Right hindlimb (tissue), 1 donor: Measurements from ENCODE around the gene SYP.

Experiments used
- DNase-seq: peaks from one replicate; pipeline ENCODE4 v3.0.0-alpha.2; 2018

SYP gene

DNA sequence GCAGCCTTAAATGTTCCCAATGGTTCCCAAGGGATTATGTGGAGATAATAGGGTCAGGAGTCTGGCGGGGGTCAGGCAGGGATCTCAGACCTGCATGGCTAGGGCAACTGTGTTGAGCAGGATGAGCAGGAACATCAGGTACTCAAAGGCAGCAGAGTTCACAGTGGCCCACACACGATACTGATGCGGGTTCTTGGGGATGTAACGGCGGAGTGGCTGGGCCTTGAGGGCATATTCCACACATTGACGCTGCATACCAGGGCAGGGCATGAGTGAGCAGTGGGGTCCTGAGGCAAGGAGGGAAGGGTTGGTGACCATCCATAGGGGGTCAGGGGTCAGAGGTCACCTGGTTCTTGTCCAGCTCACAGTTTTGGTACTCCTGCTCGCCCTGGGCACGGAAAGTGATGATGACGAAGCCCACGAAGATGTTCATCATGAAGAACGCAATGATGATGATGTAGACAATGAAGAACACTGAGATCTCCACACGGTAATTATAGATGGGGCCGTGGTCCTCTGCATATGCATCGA lies 15.1 kb upstream of the SYP start:
- no peak for DNase-seq

DNA sequence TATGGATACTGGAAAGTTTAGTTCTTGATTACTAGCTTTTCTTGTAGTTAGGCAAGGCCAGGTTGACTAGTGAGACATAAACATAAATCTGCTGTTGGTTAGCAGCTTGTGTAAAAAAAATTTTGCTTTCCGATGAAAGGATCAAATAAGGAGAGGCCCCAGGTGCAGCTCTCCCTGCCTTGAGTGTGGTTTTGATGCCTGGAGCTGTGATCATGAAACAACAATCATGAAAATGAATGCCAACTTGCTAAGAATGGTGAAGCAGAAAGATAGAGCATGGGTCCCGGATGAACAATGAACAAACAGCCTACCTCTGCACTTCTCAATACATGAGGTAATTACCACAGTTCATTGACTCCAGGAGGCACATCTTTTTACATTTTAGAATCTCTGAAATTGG lies 14.4 kb upstream of the SYP start:
- no peak for DNase-seq

DNA sequence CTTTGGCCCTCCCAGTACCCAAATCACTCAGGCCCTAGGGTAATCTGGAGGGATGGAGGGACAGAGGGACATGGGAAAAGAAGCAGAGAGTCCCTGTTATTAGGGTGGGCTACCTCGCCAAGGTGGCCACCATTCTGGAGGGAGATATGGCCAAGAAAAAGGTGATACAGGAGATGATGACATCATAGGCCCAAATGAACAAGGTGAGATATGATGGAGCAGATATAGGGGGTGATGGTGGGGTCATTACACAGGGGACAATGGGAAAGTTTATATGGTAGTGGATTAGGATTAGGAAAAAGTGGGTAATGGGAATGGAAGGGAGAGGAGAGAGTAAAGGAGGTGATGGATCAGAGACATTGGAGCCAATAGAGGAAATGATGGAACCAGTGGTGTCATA lies 12.9 kb upstream of the SYP start:
- DNase-seq = no peak

DNA sequence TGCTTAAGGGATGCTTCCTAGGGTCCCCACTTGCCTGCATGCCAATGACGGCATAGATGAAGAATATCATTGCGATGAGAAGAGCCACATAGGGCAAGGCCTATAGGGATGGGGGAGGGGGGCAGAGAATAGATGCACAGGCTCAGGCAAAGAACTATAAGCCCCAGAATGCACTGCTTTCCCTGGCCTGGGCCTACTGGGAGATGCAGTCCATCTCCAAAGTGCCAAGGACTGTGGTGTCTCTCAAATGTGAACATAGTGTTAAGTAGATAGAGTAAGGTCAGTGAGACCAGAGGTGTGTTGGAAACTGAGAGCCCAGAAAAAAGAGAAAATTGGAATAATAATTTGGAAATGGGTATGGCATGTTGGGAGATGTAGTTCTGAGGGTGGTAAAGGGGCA lies 12.2 kb upstream of the SYP start:
- no peak for DNase-seq

DNA sequence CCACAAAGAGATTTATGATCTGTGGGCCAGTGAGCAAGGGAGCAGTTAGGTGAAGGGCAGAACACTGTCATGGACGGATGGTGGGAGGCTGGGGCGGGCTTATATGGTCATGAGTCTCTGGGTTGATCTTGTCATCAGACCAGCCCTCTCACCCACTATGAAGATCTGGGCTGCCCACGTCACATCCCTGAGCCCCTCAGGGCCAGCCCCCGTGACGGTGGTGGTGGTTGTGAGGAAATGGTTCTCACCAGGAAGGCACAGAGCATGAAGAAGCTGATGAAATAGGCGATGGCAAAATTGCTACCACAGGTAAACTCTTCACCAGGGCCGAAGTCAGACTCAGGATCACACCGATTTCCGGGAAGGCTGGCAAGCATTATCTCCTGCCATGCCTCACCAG lies 11.1 kb upstream of the SYP start:
- no peak for DNase-seq

DNA sequence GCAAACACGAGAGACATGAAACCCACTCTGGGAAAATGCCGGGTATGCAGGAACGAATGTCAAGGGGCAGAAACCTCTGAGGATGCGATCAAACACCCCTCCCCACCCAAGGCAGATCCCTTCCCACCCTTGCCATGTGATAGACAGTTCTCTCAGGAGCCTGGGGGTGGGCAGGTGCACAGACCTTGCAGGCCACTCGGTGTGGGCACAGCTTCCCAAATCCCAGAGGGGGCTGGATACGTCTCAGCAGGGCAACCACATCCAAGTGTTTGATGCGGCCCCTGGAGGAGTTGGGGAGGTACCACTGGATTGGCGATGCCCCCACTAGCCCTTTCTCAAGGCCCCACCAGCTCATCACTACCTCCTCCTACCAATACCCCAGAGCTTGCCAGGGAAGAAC lies 10.4 kb upstream of the SYP start:
- DNase-seq = no peak

DNA sequence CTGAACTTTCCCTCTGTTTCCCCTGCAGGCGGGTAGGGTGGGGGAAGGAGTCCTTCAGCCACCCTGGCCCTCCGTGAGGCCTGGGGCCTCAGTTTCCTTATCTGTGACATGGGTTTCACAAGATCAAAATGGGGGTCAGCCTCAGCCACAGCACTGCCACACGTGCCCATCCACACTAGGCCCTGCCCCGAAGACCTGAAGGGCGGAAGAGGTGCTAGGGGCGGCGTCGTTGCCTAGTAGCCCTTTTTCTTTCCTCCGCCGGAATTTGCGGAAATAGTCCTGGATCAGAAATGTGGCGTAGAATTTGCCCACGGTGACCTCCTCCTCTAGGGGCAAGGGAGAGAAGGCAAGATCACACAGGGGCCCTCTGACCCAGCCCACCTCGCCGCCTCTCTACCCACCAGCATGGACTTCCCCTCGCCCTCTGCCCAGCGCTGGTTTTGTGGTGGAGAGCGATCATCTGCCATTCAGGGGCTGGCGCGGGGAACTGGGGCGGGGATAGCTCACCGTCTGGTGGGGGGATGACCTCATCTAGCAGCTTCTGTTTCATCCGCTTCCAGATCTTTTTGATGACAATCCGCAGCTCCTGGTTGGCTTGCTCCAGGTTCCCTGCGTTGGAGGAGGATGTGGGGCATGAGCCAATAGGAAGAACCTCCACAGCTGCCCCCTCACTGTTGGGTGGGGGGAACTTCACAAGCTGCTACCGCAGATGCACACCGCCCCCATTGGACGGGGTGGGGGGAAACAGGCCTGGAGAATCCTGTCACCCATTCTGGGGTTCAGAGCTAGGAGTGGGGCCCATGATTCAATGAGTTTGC lies 9.7 kb upstream of the SYP start:
- DNase-seq = no peak

DNA sequence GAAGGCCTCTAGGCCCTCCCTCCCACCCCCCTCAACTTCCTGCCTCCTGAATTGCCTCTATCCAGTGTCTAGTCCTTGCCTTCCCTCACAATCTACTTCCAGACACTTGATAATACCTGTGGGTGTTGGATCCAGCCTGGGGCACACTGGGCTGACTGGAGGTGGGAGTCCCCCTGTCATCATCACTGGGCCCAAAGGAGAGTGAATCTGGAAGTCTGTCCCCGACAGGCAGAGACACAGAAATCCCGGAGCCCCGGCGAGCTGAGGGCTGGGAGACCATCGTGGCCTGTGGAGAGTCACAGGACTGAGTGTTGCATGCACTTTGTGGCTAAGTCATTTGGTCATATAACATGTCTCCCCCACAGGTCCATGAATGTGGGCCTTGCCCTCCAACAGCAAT lies 8.4 kb upstream of the SYP start:
- DNase-seq = no peak

DNA sequence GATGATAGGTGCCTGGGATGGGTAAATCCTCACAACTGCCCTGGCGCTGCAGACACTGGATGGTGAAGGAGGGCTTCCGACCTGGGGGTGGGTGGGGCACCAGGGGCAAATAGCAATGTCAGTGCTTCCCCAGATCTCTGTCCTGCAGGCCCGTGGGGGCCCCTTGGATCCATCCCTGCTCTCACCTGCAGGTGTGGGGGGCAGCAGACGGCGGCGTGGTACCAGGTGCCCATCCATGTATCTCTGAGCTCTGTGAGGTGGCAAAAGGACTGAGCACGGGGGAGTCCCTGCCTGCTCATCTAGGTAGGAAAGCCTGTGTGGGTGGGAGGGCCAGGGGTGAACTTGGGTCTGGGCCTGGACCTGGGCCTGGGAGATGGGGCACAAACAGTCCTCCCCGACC lies 6.5 kb upstream of the SYP start:
- no peak for DNase-seq

DNA sequence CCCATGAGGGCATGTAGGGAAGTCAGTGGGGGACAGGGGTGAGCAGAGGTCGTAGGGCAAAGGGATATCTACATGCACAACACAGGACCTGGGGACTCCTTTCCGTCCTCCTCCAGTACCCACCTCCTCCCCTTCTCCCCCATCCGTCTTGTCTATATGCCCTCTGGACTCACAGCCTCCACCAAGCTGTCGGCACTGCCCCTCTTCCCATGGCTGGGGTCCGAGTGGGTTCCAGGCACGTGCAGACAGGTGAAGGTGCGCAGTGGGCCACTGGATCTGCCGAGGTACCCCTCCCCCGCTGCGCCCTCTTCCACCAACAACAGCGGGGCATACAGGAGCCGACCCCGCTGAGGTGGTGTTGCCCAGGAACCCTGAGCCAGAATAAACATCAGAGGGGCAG lies 5.5 kb upstream of the SYP start:
- no peak for DNase-seq

DNA sequence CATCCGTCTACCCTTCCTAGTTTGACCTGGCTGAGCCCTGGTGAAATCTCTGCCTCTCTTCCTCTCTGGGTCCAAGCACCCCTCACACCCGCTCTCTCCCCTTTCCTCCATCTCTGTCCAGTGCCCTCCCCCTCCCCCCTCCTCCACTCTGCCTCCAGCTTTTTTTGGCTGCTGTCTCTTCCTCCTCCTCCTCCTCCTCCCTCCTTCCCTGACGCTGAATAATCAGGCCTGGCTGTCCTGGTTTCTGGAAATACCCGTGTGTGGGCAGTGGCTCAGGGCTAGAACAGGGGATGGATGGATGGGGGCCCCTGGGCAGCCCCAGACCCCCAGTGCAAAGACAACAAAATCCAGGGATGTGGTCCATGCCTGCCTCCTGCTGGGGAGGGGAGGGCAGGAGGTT lies 4.7 kb upstream of the SYP start:
- DNase-seq = no peak

DNA sequence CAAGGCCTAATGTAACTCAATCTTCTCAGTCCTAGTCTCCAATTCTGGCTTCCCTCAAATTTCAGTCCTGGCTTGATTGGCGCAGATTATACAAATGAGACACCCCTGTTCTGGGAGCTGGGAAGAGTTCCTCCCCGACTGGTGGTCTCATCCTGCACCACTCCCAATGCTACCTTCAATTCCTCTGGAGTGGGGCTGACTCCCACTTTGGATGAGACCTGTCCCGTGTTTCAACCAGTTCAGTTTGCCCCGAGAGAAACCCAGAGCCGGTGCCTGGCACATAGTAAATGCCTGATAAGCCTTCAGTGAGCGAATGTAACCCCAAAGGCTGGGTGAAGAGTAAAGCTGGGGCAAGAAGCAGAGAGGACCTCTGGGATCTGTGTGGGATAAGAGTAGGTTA lies 4.0 kb upstream of the SYP start:
- no peak for DNase-seq

DNA sequence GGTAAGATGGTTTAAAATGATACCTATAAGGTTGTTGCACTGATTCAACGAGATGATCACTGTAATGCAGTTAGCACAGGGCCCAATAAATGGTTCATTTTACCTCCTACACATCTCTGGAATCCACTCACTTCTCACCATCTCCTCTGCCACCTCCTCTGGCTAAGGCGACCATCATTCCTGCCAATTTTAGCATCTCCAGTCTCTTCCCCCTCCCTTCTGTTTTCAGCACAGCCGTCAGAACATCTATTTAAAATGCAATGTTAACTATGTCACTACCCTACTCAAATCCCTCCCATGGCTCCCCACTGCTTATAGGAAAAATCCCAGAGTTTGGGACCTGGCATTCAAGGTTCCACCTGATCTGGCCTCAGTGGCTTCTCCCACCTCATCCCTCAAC lies 3.5 kb upstream of the SYP start:
- no peak for DNase-seq

DNA sequence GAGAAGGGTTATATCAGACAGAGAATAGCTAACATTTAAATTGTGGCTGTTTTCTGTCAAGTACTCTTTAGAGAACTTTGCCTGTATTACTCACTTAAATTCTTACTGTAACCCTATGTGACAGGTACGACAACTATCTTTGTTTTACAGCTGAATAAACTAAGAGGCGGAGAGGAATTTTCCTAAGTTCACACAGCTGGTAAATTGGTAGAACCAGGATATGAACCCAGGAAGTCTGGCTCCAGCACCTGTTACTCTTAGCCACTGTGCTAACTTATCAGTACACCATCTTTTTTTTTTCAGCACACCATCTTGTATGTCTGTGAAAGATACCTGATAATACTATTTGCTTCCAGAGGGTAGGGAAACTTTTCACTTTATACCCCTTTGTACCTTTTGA lies 2.0 kb upstream of the SYP start:
- no peak for DNase-seq

DNA sequence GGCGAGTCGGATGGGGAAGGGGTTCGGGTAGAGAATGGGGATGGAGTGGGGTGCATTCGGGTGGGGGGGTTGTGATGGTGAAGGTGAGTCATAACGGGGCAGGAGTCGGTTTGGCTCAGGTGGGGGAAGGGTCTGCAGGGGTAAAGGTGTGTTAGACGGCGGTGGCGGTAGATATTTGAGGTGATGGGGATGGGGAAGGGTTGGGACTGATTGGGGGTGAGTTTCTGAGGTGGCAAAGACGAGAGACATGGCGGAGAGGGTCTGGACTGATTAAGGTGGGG lies 738 bp downstream of the SYP start:
- DNase-seq = no peak

DNA sequence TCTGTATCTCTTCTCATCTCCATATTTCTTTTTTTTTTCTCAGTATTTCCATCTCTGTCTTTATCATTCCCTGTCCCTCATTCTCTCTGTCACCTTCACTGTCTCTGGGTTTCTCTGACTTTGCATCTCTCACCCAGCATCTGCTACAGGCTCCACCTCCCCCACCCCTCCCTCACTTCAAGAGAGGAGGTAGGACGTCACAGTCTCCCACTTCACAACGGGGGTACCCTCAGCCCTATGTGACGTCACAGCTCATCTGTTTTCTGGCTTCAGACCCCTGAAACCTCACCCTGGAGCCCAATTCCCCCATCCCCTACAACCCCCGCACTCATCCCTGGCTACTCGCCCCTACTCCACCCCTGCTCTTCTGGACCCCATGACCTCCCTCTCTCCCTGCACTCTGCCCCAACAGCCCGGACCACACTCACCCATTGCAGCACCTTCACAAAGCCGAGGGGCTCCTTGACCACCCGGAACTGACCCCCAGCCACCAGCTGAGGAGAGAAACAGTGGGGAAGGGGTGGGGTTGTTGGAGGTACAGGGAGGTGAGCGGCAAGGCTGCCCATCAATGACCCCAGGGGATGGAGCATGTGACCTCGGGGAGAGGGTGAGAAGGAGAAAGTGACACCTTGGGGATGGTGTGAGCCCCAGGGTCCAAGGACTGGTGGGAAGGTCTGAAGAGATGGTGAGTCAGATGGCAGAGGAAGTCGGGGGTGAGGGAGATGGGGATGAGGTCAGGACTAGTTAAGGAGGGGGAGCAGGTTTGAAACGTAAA lies 1.3 kb downstream of the SYP start:
- DNase-seq = no peak

DNA sequence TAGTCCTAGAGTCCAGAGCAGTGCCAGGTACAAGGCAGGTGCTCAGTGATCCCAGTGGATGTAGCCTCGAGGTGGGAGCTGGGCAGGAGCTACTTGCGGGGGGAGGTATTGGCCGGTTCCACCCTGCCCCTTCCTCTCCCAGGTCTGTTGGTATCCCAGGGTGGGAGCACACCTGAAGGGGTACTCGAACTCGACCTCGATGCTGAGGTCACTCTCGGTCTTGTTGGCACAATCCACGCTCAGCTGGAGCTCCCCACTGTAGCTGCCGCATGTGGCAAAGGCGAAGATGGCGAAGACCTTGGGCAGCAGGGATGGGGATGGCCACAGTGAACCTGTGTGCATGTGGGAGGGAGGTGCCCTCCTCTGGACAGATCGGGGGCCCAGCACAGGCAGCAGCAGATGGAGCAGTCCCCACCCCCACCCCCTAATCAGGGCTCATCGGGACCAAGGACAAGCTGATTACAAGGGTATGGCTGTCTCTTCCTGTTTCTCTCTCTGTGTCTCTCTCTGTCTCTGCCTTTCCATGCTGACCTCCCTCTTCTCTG lies 2.4 kb downstream of the SYP start:
- no peak for DNase-seq

DNA sequence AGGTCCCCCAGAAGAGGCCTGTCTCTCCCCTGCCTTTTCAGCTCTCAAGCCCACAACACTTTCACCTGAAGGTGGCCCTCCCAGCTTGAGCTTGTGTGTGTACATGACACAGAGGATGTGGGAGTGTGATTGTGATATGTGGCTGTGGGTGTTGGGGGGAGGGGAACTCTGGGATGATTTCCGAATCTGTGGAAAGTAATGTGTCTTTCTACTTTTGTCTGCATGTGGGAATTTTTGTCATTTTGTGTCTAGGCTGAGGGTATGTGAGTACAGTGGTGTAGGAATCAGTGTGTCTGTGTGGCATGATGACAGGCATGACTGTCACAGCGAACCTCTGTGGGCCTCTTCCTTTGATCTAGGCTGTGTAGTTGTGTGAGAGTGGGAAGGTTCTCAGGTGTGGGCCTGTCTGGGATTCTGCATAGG lies 6.4 kb downstream of the SYP start:
- DNase-seq = no peak

DNA sequence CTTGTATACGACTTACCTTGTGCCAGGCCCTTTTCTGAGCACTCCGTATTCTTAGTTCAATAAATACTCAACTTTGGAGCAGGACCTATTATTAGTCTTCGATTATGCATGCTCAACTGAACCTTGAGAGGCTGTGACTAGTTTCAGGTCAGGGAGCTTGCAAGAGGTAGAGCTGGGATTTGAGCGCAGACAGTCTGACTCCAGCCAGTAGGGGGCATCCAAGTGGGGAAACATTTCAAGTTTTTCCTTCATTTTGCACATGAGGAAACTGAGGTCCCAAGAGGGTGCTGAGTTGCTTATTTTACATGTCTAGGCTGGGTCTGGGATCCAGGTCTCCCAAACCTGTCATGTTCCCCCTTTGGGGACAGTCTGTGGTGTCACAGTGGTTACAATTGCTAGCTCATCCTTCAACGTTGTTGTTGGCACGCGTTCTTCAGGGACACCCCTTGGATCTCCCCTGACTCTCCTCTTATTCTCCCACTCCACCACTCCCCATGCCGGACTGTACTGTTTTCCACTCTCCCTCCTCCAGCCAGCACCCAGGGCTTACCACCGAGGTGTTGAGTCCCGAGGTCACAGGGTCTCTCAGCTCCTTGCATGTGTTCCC lies 7.2 kb downstream of the SYP start:
- DNase-seq = no peak

DNA sequence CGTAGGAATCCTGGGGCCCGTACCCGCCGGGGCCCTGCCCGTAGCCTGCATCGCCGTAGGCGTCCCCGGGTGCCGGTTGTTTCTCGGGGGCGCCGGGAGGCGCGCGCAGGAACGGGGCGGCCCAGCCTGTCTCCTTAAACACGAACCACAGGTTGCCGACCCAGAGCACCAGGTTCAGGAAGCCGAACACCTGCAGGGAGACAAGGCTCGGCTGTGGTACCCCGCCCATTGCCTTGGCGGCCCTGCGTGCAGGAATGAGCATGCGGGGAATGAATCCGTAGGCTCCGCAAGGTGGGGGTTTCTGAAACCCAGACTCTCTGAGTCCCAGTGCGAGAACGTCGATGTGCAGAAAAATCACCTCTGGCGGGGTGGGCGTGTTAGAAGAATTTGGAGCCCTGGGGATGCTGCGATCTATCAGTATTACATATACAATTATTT lies 8.4 kb downstream of the SYP start:
- no peak for DNase-seq

DNA sequence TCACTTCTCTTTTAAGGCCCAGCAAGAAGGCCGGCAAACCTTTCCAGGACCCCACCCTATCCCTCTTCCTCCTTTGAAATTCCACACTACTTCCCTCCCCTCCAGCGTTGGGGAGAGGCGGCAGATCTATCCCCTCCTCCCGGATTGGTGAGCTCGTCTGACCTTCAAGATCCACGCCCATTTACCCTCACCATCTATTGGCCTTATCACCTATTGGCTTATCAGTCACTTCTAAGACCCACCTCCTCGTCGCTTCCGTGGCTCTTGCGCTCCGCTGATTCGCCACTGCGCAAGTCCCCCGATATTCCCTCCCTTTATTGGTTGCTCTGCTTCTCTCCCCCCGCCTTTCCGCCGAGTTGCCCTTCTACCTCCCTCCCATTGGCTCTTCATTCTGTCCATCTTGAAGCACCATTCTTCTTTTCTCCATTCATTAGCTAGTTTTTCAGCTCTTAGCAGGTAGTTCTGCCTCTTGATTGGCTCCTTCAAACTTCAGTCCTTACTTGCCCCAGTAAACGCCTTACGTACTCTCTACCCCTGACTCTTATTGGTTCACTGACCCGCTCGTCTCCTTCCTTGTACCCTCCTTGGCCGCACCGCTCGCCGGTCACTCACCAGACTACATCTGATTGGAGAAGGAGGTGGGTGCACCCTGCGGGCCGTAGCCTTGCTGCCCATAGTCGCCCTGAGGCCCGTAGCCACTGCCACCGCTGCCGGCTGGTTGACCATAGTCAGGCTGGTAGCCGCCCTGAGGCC lies 9.0 kb downstream of the SYP start:
- peak; percentile 96 for DNase-seq

DNA sequence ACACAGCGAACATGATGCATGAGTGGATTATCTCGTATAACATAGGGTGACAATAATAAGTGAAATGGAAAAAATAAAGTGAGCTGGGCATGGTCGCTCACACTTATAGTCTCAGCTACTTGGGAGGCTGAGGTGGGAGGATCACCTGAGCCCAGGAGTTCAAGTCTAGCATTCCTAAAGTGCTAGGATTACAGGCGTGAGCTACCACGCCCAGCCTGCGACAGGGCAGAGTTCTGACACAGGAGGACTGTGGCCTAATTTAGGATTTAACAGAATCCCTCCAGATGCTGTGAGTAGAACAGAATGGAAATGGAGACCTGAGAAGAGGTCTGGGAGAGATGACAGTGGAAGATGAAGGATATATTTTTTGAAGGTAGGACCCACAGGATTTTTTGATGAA lies 10.4 kb downstream of the SYP start:
- no peak for DNase-seq

DNA sequence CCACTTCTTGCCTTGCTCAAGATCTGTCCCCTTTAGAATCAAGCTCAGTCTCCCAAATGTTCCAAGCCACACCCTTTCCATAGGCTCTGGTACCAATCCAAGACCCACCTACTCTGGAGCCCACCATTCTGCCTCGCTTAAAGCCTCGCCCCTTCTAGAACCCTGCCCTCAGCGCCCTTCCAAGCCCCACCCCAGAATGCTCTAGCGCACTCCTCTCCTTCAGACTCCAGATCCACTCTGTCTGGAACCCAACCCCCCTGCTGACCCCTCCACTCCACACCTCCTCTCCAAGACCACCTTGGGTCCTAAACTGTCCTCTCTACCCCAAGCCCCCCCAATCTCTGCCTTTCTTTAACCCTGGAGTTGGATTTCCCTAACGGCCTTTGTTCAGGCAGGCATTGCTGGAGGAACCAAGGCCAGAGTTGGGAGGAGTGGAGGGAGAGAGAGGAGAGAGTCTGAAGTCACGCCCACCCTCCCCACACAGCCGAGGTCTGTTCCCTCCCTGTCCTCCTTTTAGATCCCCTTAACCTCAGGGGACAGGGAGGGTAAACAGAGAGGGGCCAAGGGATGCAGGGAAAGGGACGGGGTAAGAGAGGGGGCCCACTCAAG lies 11.4 kb downstream of the SYP start:
- no peak for DNase-seq
